IPS-20b (cell line): ENCODE results near the gene ORMDL2.

ENCODE experiments used
- H3K27ac ChIP-seq: one replicate; pipeline ENCODE4 v1.5.1; 2013; ENCODE audit warnings: low read length
- H3K27me3 ChIP-seq: 2 replicates; pipeline ENCODE4 v1.6.1; 2013; ENCODE audit warnings: mild to moderate bottlenecking, low read length, inconsistent platforms; ENCODE audit not compliant: insufficient read depth
- H3K36me3 ChIP-seq: 2 replicates; pipeline ENCODE4 v1.6.1; 2013; ENCODE audit warnings: low read depth, mild to moderate bottlenecking, inconsistent platforms, low read length, moderate library complexity; ENCODE audit not compliant: insufficient read depth
- H3K4me1 ChIP-seq: 2 replicates; pipeline ENCODE4 v1.6.1; 2013; ENCODE audit warnings: mild to moderate bottlenecking, control low read depth, inconsistent platforms, low read length, moderate library complexity; ENCODE audit not compliant: insufficient read depth
- H3K4me3 ChIP-seq: 2 replicates; pipeline ENCODE4 v1.5.1; 2013; ENCODE audit warnings: mild to moderate bottlenecking, low read length, inconsistent platforms
- H3K9ac ChIP-seq: 2 replicates; pipeline ENCODE4 v1.6.1; 2013; ENCODE audit warnings: low read depth, mild to moderate bottlenecking, inconsistent platforms, low read length, moderate library complexity
- H3K9me3 ChIP-seq: 2 replicates; pipeline ENCODE4 v1.6.1; 2013; ENCODE audit warnings: mild to moderate bottlenecking, low read depth, low read length, inconsistent platforms; ENCODE audit not compliant: insufficient read depth

Gene ORMDL2

DNA sequence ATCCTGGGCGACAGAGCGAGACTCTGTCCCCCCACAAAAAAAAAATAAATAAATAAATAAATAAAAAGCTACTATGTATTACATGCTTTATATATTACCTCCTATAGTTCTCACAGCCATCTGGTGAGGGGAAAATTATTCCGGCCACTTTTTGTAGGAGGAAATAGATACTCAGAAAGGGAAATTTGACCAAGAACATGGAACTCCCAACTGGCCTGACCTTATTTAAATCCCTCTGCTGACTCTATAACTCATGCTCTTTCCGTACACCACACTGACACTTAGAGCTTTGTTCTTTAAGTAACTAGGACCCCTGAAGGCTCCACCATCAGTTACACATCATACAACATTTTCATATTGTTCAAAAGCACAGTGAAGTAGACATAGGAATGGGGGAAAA lies 27.1 kb downstream of the ORMDL2 start:
- H3K27me3 ChIP-seq = no peaks in the 10 kb centered on the region
- no peak overlapping the region for H3K27ac ChIP-seq

GRCh38 chr12:55845361-55845760 lies 27.5 kb downstream of the ORMDL2 start:
- Histone ChIP-seq H3K27me3 (no peaks in the 10 kb centered on the region), H3K9me3 (no peaks in the 10 kb centered on the region), H3K36me3 (no peaks in the 10 kb centered on the region), H3K27ac (no peak overlapping the region), H3K4me3 (no peak overlapping the region), H3K9ac (no peak overlapping the region), H3K4me1 (peaks cover 8% of the 10 kb centered on the region; the same call in 1 of the 2 replicates)

More for the DNA sequence above, 27.1 kb downstream of the ORMDL2 start:
- Histone ChIP-seq H3K36me3 (no peaks in the 10 kb centered on the region), H3K9ac (no peak overlapping the region), H3K9me3 (no peaks in the 10 kb centered on the region), H3K4me1 (peaks cover 8% of the 10 kb centered on the region; the same call in 1 of the 2 replicates), H3K4me3 (no peak overlapping the region)

DNA sequence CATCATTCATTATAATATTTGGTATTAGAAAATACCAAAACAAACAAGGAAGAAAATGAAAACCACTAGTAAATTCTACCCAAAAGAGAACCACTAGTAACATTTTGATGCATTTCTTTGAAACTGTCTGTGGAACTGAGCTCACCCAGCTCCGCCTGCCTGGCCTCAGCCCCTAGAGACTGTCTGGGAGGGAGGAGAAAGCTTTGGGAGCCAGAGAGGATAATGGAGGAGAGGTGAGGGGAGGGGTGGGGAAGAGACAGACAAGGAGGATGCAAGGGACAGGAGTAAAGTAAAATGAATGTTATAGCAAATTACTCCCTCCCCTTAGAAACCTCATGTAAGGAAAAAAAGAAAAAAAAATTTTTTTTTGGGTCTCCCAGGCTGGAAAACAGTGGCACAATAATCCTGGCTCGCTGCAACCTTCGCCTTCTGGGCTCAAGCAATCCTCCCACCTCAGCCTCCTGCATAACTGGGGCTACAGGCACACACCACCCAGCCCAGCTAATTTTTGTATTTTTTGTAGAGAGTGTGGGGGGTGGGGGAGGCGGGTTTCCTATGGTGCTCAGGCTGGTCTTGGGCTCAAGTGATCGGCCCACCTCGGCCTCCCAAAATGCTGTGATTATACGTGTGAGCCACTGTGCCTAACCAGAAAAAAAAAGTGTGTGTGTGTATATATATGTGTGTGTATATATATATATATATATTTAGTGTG lies 28.1 kb downstream of the ORMDL2 start:
- Histone ChIP-seq H3K9me3 (no peaks in the 10 kb centered on the region), H3K4me3 (no peak overlapping the region), H3K27me3 (no peaks in the 10 kb centered on the region), H3K9ac (no peak overlapping the region), H3K27ac (no peak overlapping the region), H3K36me3 (no peaks in the 10 kb centered on the region), H3K4me1 (peaks cover 8% of the 10 kb centered on the region; the same call in 1 of the 2 replicates)

GRCh38 chr12:55847033-55847432 lies 29.2 kb downstream of the ORMDL2 start:
- no peak overlapping the region for H3K9ac ChIP-seq
- H3K27me3 ChIP-seq = no peaks in the 10 kb centered on the region
- H3K9me3 ChIP-seq = no peaks in the 10 kb centered on the region
- H3K27ac ChIP-seq = no peak overlapping the region
- H3K4me3 ChIP-seq = no peak overlapping the region
- no peaks in the 10 kb centered on the region for H3K36me3 ChIP-seq
- H3K4me1 ChIP-seq = peaks cover 8% of the 10 kb centered on the region; the same call in 1 of the 2 replicates

DNA sequence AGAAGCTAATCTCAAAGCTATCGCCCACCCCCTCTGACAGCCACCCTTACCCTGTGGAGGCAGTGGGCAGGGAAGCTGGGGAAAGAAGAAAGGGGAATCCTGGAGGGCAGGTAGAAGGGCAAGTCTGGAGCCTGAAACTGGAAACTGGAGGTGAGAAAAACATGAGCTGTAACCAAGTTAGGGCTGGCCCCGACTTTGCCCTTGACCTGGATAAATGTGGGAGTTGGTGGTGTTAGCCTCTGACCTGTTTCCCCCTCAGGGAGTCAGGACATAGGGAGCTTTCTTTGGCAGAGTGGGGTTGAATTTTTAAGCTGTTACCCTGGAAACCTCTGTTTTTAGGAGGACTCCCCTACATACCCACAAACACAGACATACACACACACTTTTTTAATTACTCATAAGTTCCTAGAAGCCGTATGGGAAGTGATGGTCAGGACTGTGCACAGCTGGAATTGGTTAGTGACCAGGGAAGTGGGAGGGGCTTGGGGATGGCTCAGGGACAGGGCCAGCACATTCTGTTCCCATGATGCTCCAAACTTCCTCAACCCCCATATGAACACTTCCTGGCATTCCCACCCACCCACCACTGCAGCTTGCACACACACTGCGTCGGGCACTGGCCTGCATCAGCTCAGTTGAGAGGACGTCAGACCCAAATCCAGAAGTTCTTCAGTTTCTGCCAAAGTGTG lies 29.9 kb downstream of the ORMDL2 start:
- no peak overlapping the region for H3K9ac ChIP-seq
- H3K9me3 ChIP-seq = no peaks in the 10 kb centered on the region
- no peaks in the 10 kb centered on the region for H3K36me3 ChIP-seq
- H3K4me3 ChIP-seq = no peak overlapping the region
- H3K4me1 ChIP-seq = peaks cover 3% of the 10 kb centered on the region; the same call in 1 of the 2 replicates
- H3K27ac ChIP-seq = no peak overlapping the region
- H3K27me3 ChIP-seq = no peaks in the 10 kb centered on the region

- no peak overlapping the region for H3K9ac ChIP-seq
- H3K27ac ChIP-seq = no peak overlapping the region
- no peaks in the 10 kb centered on the region for H3K4me1 ChIP-seq
These were observed 31.9 kb downstream of the ORMDL2 start for GRCh38 chr12:55849616-55850343.

DNA sequence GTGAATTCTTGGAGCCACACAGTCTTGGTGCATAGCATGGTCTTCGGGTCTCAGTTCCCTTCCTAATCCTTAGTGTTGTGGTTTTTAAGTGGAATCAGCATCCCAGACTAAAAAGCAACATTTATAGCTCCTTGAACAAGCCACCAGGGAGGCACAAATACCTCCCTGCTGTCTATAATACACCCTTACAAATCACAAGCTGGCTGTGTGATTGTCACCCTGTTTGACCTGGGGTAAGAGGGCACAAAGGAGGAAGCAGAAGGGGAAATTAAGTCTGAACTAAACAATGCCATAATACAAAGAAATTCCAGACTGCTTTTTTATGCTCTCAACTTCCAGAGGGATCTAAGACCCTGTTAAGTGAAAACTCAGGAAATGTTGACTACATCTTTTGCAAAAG lies 32.6 kb downstream of the ORMDL2 start:
- no peak overlapping the region for H3K9ac ChIP-seq
- no peak overlapping the region for H3K4me3 ChIP-seq
- H3K36me3 ChIP-seq = no peaks in the 10 kb centered on the region
- no peaks in the 10 kb centered on the region for H3K27me3 ChIP-seq
- H3K9me3 ChIP-seq = no peaks in the 10 kb centered on the region
- H3K4me1 ChIP-seq = no peaks in the 10 kb centered on the region
- no peak overlapping the region for H3K27ac ChIP-seq

More at GRCh38 chr12:55849616-55850343, 31.9 kb downstream of the ORMDL2 start:
- H3K4me3 ChIP-seq = no peak overlapping the region
- no peaks in the 10 kb centered on the region for H3K36me3 ChIP-seq
- no peaks in the 10 kb centered on the region for H3K27me3 ChIP-seq
- no peaks in the 10 kb centered on the region for H3K9me3 ChIP-seq

DNA sequence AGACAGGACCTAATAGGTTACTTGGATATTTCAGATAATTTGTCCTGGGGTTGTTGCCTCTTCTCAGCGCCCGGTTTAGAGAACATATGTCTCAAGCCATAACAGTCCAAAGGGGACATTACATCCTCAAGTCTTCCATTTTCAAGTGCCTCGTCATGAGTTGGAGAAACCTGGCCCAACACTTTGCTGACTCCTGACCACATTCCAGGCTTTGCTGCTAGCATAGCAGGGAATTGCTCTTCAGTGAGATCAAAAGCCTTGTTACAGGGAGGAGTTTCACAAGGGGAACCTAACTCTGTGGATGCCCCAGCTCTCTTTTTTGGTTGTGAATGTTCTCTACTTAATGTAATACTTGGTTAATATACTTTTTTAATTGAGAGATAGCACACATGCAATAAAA lies 33.1 kb downstream of the ORMDL2 start:
- no peak overlapping the region for H3K27ac ChIP-seq
- no peaks in the 10 kb centered on the region for H3K9me3 ChIP-seq
- H3K4me1 ChIP-seq = no peaks in the 10 kb centered on the region
- no peak overlapping the region for H3K9ac ChIP-seq
- no peaks in the 10 kb centered on the region for H3K27me3 ChIP-seq
- H3K36me3 ChIP-seq = no peaks in the 10 kb centered on the region
- H3K4me3 ChIP-seq = no peak overlapping the region

- Histone ChIP-seq H3K27me3 (no peaks in the 10 kb centered on the region), H3K9me3 (no peaks in the 10 kb centered on the region), H3K4me1 (no peaks in the 10 kb centered on the region), H3K27ac (no peak overlapping the region), H3K4me3 (no peak overlapping the region), H3K36me3 (no peaks in the 10 kb centered on the region), H3K9ac (no peak overlapping the region)
These were observed 34.9 kb downstream of the ORMDL2 start for GRCh38 chr12:55852740-55853139.

DNA sequence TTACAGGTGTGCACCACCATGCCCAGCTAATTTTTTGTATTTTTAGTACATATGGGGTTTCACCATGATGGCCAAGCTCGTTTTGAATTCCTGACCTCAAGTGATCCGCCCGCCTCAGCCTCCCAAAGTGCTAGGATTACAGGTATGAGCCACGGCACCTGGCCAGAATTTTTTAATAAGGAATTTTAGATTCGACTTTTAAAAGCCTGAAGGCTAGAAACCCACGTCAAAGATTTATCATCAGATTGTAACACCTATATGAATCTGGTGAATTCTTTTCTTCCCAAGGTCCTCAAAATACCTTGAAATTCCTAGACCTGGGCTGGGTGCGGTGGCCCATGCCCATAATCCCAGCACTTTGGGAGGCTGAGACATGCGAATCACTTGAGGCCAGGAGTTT lies 43.6 kb downstream of the ORMDL2 start:
- no peak overlapping the region for H3K27ac ChIP-seq
- H3K27me3 ChIP-seq = no peaks in the 10 kb centered on the region
- no peak overlapping the region for H3K4me3 ChIP-seq
- 0 out of 2 replicates have a peak, but pooled peaks cover 4% of the 10 kb centered on the region for H3K9me3 ChIP-seq
- H3K9ac ChIP-seq = no peak overlapping the region
- H3K4me1 ChIP-seq = no peaks in the 10 kb centered on the region
- H3K36me3 ChIP-seq = no peaks in the 10 kb centered on the region

GRCh38 chr12:55861871-55862270 lies 44.0 kb downstream of the ORMDL2 start:
- Histone ChIP-seq H3K9ac (no peak overlapping the region), H3K27me3 (no peaks in the 10 kb centered on the region), H3K4me1 (no peaks in the 10 kb centered on the region), H3K36me3 (no peaks in the 10 kb centered on the region), H3K4me3 (no peak overlapping the region), H3K9me3 (0 out of 2 replicates have a peak, but pooled peaks cover 4% of the 10 kb centered on the region), H3K27ac (no peak overlapping the region)
